ENCODE data around the gene C19orf25. TPM values are rescaled to one million over a fixed set of nuclear protein-coding genes. Genes with fewer than 3 reads are reported as not detected.

Gene C19orf25
- total RNA-seq, 1 donor from 2014 or later = 26.6 TPM

DNA sequence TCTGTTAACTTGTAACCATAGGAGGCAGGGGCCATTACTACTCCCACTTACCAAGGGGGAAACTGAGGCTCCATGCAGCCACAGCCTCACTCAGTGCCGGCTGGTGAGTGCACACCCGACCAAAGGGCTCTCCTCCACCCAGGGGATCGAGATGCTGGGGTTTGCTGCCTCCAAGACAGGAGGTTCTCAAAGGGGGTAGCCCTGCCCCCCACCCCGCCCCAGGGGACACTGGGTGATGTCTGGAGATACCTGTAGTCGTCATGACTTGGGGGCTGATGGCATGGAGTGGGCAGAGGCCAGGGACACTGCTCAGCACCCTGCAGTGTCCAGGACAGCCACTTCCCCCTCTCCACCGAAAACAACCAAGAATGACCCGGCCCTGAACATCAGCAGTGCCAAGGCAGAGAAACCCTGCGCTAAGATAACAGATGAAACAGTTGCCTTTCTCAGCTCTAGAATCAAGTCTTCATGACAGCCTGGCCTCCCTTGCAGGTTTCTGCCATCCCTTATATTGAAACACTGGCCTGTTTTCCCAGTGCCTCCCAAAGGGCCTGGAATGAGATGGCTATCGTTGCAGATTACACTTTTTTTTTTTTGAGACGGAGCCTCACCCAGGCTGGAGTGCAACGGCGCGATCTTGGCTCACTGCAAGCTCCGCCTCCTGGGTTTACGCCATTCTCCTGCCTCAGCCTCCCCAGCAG, 15.2 kb upstream of the C19orf25 start:
- H3K4me3 ChIP-seq (ENCODE audit: low read depth, low read length) = no peak overlapping the region
- DNase-seq (ENCODE audit: low read depth) = no peak
- TF ChIP-seq, protein P1, sequence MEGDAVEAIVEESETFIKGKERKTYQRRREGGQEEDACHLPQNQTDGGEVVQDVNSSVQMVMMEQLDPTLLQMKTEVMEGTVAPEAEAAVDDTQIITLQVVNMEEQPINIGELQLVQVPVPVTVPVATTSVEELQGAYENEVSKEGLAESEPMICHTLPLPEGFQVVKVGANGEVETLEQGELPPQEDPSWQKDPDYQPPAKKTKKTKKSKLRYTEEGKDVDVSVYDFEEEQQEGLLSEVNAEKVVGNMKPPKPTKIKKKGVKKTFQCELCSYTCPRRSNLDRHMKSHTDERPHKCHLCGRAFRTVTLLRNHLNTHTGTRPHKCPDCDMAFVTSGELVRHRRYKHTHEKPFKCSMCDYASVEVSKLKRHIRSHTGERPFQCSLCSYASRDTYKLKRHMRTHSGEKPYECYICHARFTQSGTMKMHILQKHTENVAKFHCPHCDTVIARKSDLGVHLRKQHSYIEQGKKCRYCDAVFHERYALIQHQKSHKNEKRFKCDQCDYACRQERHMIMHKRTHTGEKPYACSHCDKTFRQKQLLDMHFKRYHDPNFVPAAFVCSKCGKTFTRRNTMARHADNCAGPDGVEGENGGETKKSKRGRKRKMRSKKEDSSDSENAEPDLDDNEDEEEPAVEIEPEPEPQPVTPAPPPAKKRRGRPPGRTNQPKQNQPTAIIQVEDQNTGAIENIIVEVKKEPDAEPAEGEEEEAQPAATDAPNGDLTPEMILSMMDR (conservative IDR thresholded peaks at IDR 0.05; ENCODE audit: low read depth, low read length) = no peak

DNA sequence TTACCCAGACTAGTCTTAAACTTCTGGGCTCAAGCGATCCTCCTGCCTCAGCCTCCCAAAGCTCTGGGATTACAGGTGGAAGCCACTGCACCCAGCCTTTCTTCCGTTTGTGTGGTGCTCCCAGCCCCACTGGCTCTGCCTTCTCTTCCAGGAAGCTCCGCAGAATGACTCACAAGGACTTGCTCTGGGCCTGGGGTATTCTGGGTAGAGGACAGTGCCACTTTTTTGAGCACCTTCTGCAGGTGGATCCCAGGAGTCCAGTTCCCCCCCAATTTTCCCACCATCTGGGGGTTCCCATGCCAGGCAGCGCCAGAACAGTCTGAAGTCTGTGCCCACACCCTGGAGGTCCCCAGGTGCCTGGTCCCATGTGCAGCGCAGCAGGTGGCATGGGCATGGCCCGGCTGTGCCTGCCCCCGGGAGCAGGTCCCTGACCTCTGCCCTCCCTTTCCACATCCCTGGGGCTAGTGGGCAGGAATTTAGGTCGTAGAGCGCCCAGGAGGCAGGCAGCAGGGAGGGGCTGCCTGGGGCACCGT, 13.5 kb upstream of the C19orf25 start:
- no peak overlapping the region for H3K4me3 ChIP-seq (ENCODE audit: low read depth, low read length)
- no peak for DNase-seq (ENCODE audit: low read depth)
- TF ChIP-seq, protein P1 (conservative IDR thresholded peaks at IDR 0.05; ENCODE audit: low read depth, low read length) = no peak

- DNase-seq (ENCODE audit: low read depth) = no peak
- H3K4me3 ChIP-seq (ENCODE audit: low read depth, low read length) = peak overlapping the region; percentile 64
- TF ChIP-seq, protein P1 (conservative IDR thresholded peaks at IDR 0.05; ENCODE audit: low read depth, low read length) = no peak
Measured at GRCh38 chr19:1491849-1492170, 12.8 kb upstream of the C19orf25 start.

- TF ChIP-seq, protein P1 (conservative IDR thresholded peaks at IDR 0.05; ENCODE audit: low read depth, low read length) = no peak
- peak within 1 kb of the TSS; percentile 68 for H3K4me3 ChIP-seq (ENCODE audit: low read depth, low read length)
- no peak for DNase-seq (ENCODE audit: low read depth)
Measured at GRCh38 chr19:1491114-1491848, 12.3 kb upstream of the C19orf25 start, which contains the start of gene REEP6. Gene REEP6, plus strand, starts transcription at chr19:1491181. Its CDS starts 89 bp downstream, at chr19:1491270.

DNA sequence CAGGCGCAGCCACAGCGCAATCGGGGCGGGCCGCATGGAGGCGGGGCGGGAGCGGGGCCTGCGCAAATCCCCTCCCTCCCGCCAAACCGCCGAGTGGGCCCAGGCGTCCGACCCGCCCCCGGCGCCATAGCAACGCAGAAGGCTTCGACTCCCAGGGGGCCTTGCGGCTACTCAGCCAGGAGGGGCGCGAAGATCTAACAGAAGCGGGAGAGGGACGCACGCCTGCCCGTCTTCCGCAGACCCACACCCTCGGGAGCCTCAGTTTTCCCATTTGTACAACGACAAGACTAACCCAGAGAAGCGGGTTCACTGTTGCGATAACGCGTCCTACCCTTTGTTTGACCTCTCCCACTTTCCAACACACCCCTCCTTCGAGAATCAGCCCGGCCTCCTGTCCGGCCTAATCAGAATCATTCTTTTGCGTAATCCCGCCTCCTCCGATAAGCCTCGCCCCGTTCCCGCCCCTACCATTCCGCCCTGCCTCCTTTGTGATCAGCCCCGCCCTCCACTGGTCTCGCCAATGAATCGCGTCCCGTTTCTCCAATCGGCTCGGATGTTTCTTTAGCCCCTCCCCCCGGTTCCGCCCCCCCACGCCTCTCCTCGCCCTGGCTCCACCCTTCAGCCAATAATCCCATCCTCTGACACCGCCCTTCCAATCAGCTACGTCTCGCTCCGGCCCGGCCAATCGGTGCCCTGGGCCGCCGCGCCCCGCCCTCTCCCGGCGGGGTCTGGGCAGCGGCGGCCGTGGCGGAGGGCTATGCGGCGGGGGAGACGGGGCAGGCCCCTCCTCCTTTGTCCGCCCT, 11.5 kb upstream of the C19orf25 start, which contains the start of gene PCSK4:
Gene PCSK4 (minus strand): TSS at position 40 of the 803 bp plus-strand sequence. CDS start 4 bp downstream, at position 36.
- peak within 1 kb of the TSS; percentile 68 for H3K4me3 ChIP-seq (ENCODE audit: low read depth, low read length)
- DNase-seq (ENCODE audit: low read depth) = peak; percentile 92
- TF ChIP-seq, protein P1 (conservative IDR thresholded peaks at IDR 0.05; ENCODE audit: low read depth, low read length) = no peak

DNA sequence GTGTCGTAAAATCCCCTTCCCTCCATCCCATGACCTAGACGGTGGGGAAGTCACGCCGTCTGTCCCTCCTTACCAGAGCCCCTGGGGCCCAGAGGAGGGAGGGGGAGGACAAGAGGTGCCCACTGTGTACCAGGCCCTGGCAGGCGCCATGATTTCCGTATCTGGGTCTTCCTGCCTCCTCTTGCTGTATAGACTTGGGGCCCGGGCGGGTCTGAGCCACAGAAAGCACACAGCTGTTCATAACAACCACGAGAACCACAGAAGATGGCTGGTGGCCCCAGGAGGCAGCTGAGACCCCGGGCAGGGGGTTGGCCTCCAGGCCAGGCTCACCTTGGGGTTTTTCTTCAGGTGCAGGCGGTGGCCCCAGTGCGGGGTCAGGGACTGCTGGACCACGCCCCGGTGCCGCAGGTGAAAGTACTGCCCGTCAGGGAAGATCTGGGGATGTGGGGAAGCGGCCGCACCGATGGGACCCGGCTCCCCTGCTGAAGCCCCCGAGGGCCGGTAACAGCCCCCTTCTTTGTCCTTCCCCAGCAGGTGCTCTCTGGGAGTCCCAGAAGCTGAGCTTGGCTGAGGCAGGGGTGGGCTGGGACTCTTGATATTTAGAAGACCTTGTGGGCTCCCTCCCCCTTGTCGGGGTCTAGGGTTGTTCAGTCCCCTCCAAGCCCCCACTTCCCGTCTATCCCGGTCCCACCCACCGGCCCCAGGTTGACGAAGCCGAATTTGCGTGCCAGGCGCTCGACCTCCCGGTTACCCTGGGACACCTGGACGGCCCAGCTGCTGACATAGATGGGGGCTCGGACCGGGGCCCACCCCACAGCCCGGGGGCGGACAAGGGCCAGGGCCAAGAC, 10.7 kb upstream of the C19orf25 start:
- no peak for DNase-seq (ENCODE audit: low read depth)
- peak overlapping the region; percentile 68 for H3K4me3 ChIP-seq (ENCODE audit: low read depth, low read length)
- TF ChIP-seq, protein P1 (conservative IDR thresholded peaks at IDR 0.05; ENCODE audit: low read depth, low read length) = no peak

Data from epithelial cell of proximal tubule (primary cell).